Measurements from ENCODE around the gene MRTFB. TPM values are rescaled to one million over a fixed set of nuclear protein-coding genes. Genes with fewer than 3 reads are reported as not detected.

Gene MRTFB
- total and polyA plus RNA-seq, 2 experiments from 2014 or later: 13.9 to 22.2 TPM

- no peak for TF ChIP-seq ZNF462 (CRISPR knock-in tag; IDR thresholded peaks at IDR 0.05)
- TF ChIP-seq NANOG (IDR thresholded peaks at IDR 0.05; ENCODE audit: borderline replicate concordance): no peak
These were observed 101.2 kb downstream of the MRTFB start (continued) for GRCh38 chr16:14172200-14172809.

DNA sequence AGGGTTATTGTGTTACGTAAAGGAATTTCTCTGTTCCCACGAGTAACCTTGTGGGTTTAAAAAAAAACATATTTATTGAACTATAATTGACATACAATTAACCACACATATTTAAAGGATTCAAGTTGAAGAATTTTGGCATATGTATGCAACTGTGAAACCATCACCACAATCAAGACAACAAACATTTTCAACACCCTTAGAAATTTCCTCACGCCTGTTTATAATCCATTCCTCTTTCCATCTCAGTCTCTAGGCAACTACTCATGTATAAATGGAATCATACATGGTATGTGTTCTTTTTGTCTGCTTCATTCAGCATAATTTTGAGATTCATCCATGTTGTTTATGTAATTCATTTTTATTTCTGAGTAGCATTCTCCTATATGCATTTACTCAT lies 104.0 kb downstream of the MRTFB start:
- no peak for DNase-seq (ENCODE audit: low spot score)
- H3K4me2 ChIP-seq: no peak overlapping the region
- H3K9me2 ChIP-seq (ENCODE audit: insufficient read depth): no peaks in the 10 kb centered on the region
- H3K36me3 ChIP-seq (ENCODE audit: insufficient read depth): no peaks in the 10 kb centered on the region
- no peaks in the 10 kb centered on the region for H3K27me3 ChIP-seq (ENCODE audit: insufficient read depth)
- Mint-ChIP-seq H3K27ac (no peak overlapping the region), H3K27me3 (ENCODE audit: insufficient read depth, low read depth, poor library complexity) (no peaks in the 10 kb centered on the region), H3K9me3 (no peaks in the 10 kb centered on the region; the same call in 2 of the 3 replicates), H3K4me3 (no peak overlapping the region), H3K36me3 (ENCODE audit: low read depth) (peaks cover 9% of the 10 kb centered on the region; the same call in 2 of the 3 replicates), H3K4me1 (peaks cover 4% of the 10 kb centered on the region; the same call in 2 of the 3 replicates)
- no peak overlapping the region for H3K4me3 ChIP-seq
- no peak overlapping the region for H3K27ac ChIP-seq (ENCODE audit: low read depth)
- H2AFZ ChIP-seq: no peak overlapping the region
- no peaks in the 10 kb centered on the region for H4K20me1 ChIP-seq (replicated peaks; ENCODE audit: insufficient read depth)
- no peaks in the 10 kb centered on the region for H3K4me1 ChIP-seq (ENCODE audit: insufficient read depth)
- no peaks in the 10 kb centered on the region for H3F3A ChIP-seq (replicated peaks; ENCODE audit: low read depth)
- no peaks in the 10 kb centered on the region for H3K79me2 ChIP-seq (replicated peaks; ENCODE audit: insufficient read depth)
- no peak for ATAC-seq
- TF ChIP-seq ZNF331 (CRISPR knock-in tag; IDR thresholded peaks at IDR 0.05; ENCODE audit: low read depth) (no peak), JUNB (IDR thresholded peaks at IDR 0.05; ENCODE audit: unreplicated experiment) (no peak), EZH2phosphoT487 (IDR thresholded peaks at IDR 0.05; ENCODE audit: unreplicated experiment) (no peak), ZNF462 (CRISPR knock-in tag; IDR thresholded peaks at IDR 0.05) (no peak), POLR2AphosphoS5 (IDR thresholded peaks at IDR 0.05; ENCODE audit: low read depth) (no peak), EZH2 (IDR thresholded peaks at IDR 0.05; ENCODE audit: low read depth, unreplicated experiment) (no peak), ZNF114 (CRISPR knock-in tag; IDR thresholded peaks at IDR 0.05) (no peak)
